ENCODE measurements around the gene MYO1E.
A peak's percentile ranks its signal among the peaks of the same experiment; 100 is the strongest.
"Not testable (repeated sequence)": the region's sequence is repeated elsewhere in the genome, so short reads cannot be mapped to it uniquely, and the experiment has no call there.

Gene MYO1E

GRCh38 chr15:59388670-59389069 lies 16.0 kb upstream of the MYO1E start:
- no peak overlapping the region for H3K27ac ChIP-seq
- no peak for DNase-seq (ENCODE audit: low read depth, low spot score)

- H3K27ac ChIP-seq; DNase-seq (ENCODE audit: low read depth, low spot score): not testable (repeated sequence)
Observed at GRCh38 chr15:59387196-59387878, 14.7 kb upstream of the MYO1E start.

- H3K27ac ChIP-seq = no peak overlapping the region
- DNase-seq (ENCODE audit: low read depth, low spot score) = no peak
Observed at GRCh38 chr15:59385171-59385570, 12.5 kb upstream of the MYO1E start.

GRCh38 chr15:59384507-59384906 lies 11.8 kb upstream of the MYO1E start:
- no peak overlapping the region for H3K27ac ChIP-seq
- DNase-seq (ENCODE audit: low read depth, low spot score) = no peak

DNA sequence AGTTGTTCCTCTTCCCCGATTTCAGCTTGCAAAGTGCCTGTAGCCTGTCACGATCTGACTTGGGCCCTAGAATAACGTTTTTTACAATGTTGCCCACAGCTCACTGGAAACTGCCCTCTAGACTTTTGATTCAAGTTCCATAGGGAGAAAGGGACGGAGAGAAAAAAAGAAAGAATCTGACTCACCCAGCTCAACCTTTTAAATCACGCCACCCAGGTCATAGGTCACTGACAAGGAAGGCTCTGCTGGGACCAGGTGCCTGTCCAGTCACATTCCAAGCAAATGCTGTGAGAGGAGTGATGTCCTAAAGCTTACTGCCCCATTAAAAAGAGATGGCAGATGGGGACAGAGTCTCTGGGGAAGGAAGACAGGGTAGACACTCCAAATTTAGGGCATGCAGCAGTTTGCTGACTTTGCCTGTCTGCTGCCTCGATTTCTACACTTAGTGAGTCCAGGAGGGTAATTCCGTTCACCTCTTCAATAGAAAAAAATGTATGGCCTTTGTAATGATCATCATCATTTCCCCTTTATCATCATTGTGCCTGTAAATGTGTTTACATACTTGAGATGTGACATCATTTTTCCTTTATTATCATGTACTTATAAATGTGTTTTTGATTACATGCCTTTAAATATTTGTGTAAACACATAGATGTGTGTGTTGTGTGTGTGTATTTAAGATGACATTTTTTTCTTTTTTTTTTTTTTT lies 8.4 kb upstream of the MYO1E start:
- DNase-seq (ENCODE audit: low read depth, low spot score) = no peak
- no peak overlapping the region for H3K27ac ChIP-seq

- no peak overlapping the region for H3K27ac ChIP-seq
- no peak for DNase-seq (ENCODE audit: low read depth, low spot score)
Observed at GRCh38 chr15:59379531-59379930, 6.9 kb upstream of the MYO1E start.

GRCh38 chr15:59378855-59379254 lies 6.2 kb upstream of the MYO1E start:
- H3K27ac ChIP-seq = no peak overlapping the region

DNA sequence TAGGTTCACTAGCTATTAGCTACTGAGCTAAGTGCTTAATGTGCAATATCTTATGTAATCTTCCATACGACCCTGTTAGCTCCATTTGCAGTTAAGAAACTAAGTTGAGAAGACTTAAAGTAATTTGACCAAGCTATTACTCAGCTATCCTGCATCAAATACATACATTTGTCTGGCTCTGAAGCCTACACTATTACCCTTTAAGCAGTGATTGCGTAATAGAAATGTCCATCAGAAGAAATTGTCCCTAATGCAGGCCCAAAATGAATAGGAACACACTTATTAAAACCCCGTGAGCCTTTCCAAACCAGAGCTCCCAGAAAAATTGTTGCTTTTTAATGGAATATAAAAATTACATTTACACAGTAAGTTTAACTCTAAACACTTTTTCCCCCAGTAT lies 5.3 kb upstream of the MYO1E start:
- no peak for DNase-seq (ENCODE audit: low read depth, low spot score)

More at GRCh38 chr15:59378855-59379254, 6.2 kb upstream of the MYO1E start:
- DNase-seq (ENCODE audit: low read depth, low spot score) = no peak

DNA sequence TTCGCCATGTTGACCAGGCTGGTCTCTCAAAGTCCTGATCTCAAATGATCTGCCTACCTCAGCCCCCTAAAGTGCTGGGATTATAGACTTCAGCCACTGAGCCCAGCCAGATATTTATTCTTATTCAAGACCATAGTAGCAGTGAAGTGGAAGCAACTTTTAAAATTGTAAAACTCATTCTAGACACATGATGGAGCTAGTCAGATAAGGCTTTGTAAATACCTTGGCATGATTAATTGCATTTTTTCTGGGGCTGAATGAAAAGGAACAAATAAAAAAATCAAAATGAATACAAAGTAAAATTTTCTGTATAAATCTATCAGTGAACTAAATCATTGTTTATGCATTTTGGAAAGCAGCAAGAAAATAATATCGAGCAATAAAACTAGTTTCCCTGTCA lies 4.1 kb upstream of the MYO1E start:
- no peak overlapping the region for H3K27ac ChIP-seq
- no peak for DNase-seq (ENCODE audit: low read depth, low spot score)

More for the DNA sequence above, 5.3 kb upstream of the MYO1E start:
- H3K27ac ChIP-seq = no peak overlapping the region

DNA sequence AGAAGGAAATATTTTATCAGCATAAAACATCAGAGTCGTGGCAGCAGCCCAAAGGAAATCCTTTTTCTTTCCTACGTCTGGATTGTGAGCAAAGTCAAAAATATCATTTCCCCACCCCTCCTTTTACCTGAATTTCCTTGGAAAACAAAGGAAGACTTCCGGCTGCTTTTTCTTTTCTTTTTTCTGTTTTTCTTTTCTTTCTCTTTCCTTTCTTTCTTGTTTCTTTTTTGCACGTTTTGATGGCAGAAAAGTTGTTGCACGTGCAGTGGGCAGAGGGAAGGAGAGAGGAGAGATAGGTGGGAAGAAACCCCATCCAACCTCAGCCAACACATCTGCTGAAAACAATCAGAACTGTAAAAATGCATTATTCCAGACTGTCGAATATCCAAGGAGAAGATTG lies 544 bp upstream of the MYO1E start:
- no peak for DNase-seq (ENCODE audit: low read depth, low spot score)
- peak overlapping the region; percentile 92 for H3K27ac ChIP-seq

GRCh38 chr15:59371458-59372351 lies 966 bp downstream of the MYO1E start:
- H3K27ac ChIP-seq = peak overlapping the region; percentile 92
- DNase-seq (ENCODE audit: low read depth, low spot score) = no peak

GRCh38 chr15:59369597-59369996 lies 3.1 kb downstream of the MYO1E start:
- no peak for DNase-seq (ENCODE audit: low read depth, low spot score)
- H3K27ac ChIP-seq = peak overlapping the region; percentile 92

DNA sequence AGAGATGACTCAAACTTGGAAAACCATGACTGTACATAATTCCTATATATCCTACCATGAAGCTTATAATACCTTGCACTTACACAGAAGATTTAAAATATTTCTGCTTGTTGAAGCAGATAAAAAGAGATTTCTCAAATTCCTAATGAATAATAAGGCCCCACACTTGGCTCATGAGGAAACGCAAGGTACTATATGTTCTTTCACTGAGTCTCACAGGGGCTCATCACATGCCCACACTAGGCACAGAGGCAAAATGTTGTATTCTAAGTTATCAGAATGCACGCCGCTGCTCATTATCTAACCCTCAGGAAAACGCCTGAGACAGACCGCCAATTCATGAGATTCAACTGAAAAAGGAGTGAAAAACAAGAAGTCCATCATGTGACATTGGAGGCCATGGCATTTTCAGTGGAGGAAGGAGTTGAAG lies 5.6 kb downstream of the MYO1E start:
- peak overlapping the region; percentile 73 for H3K27ac ChIP-seq
- no peak for DNase-seq (ENCODE audit: low read depth, low spot score)

DNA sequence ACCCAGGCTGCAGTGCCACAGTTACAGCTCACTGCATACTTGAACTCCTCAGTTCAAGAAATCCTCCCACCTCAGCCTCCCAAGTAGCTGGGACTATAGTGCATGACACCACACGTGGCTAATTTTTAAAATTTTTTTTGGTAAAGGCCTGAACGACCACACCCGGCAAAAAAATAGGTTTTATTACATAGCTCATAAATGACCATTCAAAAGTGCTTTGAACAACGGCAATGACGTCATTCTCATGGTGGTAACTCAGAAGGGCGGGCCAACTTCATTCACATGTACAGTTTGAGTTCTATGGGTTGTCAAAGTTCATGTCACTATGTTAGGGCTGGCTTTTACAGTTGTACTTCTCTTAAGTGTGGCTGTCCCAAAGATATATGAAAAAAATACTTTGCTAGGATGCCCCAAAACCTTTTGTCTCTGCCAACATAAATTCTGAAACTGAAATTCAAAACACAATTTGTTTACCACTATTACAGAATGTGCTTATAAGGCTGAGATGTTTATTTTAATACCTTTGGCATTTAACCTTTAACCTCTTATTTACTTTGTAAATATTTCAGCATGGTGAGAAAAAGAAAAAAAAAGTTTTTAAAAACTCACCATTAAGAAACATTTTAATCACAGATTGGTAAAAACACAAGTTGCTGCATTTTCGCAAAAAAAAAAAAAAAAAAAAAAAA lies 6.2 kb downstream of the MYO1E start:
- peak; percentile 18 for DNase-seq (ENCODE audit: low read depth, low spot score)
- H3K27ac ChIP-seq = peak overlapping the region; percentile 73

GRCh38 chr15:59364248-59364647 lies 8.4 kb downstream of the MYO1E start:
- no peak for DNase-seq (ENCODE audit: low read depth, low spot score)
- peak overlapping the region; percentile 73 for H3K27ac ChIP-seq

GRCh38 chr15:59362331-59362730 lies 10.3 kb downstream of the MYO1E start:
- DNase-seq (ENCODE audit: low read depth, low spot score) = no peak
- no peak overlapping the region for H3K27ac ChIP-seq

GRCh38 chr15:59360896-59361295 lies 11.8 kb downstream of the MYO1E start:
- DNase-seq (ENCODE audit: low read depth, low spot score) = no peak
- H3K27ac ChIP-seq = no peak overlapping the region

- DNase-seq (ENCODE audit: low read depth, low spot score) = no peak
- H3K27ac ChIP-seq = no peak overlapping the region
Observed at GRCh38 chr15:59360305-59360704, 12.4 kb downstream of the MYO1E start.

GRCh38 chr15:59355730-59356129 lies 16.9 kb downstream of the MYO1E start:
- no peak for DNase-seq (ENCODE audit: low read depth, low spot score)
- no peak overlapping the region for H3K27ac ChIP-seq

GRCh38 chr15:59354417-59355031 lies 18.1 kb downstream of the MYO1E start:
- H3K27ac ChIP-seq = no peak overlapping the region
- no peak for DNase-seq (ENCODE audit: low read depth, low spot score)

Data from epithelial cell of prostate (primary cell).